HG03139 (cell line): Measurements from ENCODE around the gene NSF.
"Not testable (repeated sequence)": the region's sequence is repeated elsewhere in the genome, so short reads cannot be mapped to it uniquely, and the experiment has no call there.

ENCODE experiments used
- ATAC-seq: cut with Tn5 transposase; IDR thresholded peaks from one replicate; pipeline ENCODE4 v1.9.1; 2021; ENCODE audit not compliant: unreplicated experiment

NSF gene

DNA sequence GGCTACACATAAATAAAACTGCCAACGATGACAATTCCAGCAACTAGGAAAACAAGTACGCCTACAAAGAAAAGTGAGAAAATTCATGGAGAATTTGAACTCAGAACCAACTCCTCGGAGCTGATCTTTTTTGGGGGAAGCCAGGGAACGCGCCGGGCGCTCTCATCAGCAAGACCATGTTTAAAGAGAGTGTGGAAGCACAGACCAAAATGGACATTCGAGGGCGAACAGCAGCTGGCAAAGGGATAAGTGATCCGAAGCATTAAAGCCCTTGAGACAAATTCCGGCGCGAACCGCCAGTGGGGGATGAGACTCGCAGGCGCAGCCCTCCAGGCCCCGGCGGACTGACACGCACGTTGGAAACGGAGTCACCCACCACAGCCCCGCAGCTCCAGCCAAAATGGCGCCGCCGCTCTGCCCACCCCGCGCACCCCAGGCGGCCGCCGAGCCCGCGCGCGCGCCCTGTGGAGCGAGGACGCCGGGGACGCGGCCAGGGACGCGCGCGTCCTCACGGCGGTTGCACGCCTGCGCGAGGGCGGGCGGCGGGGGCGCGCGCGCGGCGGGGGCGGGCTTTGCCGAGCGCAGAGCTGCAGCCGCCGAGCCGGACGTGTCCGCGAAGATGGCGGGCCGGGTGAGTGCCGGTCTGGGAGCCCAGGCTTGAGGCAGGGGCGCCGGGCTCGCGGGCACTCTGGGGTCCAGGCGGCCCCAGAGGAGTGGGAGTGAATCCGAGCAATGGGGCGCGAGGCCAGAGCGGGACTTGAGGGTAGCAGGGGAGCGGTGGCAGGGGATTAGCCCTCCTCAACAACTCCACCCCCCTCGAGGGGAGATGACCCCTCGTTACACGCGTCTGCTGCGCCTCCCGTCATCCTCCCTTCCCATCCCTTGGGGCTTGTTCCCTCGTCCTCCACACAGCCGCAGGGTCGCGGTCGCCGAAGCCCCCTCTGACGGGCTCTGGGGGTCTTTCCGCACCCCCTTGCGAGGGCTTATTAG is at the start of gene NSF:
NSF (plus strand) TSS at position 513 of the 990 bp plus-strand sequence; CDS start at position 620, 107 bp downstream.
- not testable (repeated sequence) for ATAC-seq

GRCh38 chr17:46548607-46549006 is 41.9 kb upstream of the NSF start:
- not testable (repeated sequence) for ATAC-seq

DNA sequence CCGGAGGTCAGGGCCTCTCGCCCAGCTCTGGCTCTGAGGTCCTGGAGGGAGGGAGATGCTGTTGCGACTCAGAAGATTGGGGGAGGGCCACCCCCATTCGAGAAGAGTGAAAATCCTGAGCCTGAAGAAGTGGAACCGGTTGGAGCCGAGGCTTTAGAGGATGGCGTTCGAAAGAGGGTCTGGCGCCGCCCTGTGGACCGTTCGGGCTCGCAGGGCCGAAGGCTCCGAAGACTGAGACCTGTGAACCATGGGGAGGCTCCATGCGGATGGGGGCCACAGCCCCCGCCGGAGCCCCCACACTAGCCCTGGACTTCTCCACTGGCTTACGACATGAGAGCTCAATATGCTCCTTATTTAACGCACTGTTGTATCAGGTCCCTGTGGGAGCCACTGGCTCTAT is 31.3 kb upstream of the NSF start:
- not testable (repeated sequence) for ATAC-seq

DNA sequence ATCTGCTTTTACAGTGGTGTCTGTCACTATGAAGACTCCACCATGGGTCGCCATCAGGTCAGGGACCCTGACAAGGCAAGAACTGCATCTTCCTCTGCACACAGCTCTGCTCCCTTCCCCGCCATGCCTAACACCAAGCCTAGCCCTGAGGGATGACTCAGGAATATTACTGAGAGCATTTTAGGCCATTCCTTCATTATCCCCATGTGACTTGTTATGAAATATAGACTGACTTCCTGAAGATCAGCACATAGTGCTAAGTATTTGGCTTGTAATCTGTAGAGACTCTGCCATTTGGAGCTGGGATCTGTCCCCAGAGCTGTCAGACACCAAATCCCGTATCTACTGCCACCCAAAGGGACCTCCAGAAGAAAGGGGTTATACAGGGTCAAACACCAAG is 30.4 kb upstream of the NSF start:
- ATAC-seq, result not testable (repeated sequence)

GRCh38 chr17:46566284-46566683 is 24.2 kb upstream of the NSF start:
- not testable (repeated sequence) for ATAC-seq

GRCh38 chr17:46566980-46567379 is 23.5 kb upstream of the NSF start:
- ATAC-seq, result not testable (repeated sequence)

DNA sequence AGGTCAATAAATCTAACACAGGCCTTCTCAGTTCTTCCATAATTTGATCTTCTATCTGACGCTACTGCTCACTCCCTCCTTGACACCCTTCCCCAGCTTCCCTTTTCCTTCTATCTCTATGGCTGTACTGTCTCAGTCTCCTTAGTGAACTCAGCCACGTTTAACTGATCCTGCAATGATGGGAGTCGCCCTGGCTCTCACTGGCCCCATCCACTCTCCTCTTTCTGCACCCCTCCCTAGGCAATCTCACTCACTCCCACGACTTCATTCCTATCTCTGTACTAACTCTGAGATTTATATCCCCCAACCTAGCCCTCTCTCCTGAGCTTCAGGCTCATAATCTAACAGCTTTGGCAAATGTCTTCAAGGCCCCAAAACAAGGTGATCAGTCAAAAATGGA is 18.7 kb upstream of the NSF start:
- ATAC-seq, result not testable (repeated sequence)

DNA sequence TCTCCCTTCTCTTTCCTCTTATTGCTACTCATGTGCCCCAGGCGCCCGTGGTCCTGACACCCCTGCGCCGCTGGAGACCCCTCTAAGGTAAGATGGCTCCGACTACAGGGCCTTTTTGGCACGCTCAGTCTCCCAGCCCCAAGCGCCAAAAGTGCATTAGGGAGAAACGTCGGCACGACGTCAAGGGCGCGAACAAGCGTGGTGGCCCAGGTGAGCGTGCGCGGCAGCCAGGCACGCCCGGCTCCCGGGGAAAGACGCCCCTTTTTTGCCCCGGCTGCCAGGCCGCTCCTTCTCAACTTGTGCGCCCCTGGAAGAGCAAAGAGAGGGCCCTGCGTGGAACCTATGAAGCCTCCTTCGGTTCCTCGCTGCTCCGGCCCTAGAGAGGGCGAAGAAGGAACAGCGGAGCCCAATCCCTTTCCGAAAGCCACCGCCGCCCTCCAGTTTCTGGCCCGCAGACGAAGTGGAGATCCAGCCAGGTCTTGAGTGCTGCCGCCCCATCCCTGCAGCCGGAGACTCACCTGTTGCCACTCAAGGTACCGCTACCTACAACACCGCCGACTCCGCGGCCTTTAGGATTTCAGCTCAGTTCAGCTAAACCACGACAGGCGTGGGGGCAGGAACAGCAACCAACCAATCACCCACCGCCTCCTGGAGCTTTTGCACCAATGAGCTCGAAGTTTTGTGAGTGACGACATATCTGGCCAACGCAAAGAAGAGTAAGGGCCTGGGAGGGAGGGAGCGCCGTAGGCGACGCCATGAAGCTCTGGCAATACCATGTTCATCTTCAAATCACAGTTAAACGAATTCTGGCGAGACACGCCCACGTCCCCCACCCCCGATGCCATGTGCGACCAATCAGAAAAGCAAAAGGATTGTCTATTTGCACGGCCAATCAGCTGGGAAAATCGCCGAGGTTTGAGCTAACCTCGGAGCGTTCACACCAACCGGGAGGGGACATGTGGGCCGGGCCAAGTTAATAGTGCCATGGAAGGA is 11.1 kb upstream of the NSF start, which contains the start of gene ARL17A:
ARL17A (minus strand) TSS at position 609 of the 993 bp plus-strand sequence. CDS start 3,369 bp downstream, outside the sequence.
- ATAC-seq, result peak; percentile 95

- ATAC-seq, result not testable (repeated sequence)
Measured at GRCh38 chr17:46580082-46580481, 10.4 kb upstream of the NSF start.

DNA sequence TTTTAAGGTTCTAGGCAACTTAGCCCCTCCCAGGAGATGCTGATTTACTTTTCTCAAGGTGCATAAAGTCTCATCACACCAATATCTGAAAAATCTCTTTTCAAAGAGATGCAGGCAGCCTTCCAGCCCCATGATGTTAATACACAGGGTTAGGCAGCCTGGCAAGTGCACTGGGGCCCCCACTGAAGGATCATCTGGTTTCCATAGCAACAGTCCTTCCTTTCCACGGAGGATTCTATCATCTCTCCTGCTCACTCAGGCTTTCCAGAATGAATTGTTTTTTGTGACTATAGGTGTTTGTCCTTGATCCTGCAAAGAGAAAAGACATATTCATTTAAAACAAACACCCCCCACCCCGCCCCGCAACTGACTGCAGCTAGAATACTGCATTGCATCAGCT is 5.0 kb upstream of the NSF start:
- not testable (repeated sequence) for ATAC-seq

DNA sequence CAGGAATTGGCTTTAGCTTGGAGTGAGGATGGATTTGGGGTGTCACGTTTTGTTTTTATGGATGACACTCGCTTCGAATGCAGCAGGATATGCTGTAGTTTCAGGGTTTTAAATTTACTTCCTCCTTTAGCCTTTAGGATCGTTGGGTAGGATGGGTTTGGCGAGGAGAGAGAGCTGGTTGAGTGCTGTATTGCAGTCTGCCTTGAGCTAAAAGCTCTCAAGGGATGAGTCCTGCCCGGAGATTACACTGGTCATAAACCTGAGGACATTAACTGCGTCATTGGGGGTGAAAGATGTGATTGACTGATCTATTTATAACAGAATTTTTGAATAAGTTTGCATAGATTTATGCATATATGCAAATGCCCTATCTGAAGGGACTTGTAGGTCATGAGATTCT is 863 bp downstream of the NSF start:
- ATAC-seq, result not testable (repeated sequence)

DNA sequence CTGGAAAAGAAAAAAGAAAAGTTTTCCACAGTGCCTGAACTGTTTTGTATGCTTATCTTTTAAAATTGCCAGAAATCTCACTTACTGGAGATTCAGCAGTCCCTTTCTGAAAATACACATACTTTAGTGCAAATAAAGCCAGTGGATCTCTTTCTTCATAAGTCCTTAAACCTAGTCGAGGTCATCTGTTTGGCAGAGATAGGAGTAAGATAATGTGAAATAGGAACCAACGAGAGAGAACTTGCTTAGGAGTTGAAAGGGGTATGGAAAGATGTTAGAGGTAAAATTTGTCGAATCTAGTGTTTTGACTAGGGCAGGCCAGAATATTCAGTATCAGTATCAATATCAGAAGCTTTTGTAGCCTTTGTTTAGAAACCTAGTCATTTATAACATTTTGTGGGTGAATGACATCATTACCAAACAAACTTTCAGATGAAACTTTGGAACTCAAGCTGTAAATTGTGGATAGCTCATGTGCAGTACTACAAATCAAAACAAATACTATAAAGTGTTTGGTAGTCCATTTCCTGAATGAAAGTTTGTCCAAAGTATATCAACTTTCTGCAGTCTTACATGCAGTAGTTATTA is 8.0 kb downstream of the NSF start:
- ATAC-seq, result not testable (repeated sequence)

DNA sequence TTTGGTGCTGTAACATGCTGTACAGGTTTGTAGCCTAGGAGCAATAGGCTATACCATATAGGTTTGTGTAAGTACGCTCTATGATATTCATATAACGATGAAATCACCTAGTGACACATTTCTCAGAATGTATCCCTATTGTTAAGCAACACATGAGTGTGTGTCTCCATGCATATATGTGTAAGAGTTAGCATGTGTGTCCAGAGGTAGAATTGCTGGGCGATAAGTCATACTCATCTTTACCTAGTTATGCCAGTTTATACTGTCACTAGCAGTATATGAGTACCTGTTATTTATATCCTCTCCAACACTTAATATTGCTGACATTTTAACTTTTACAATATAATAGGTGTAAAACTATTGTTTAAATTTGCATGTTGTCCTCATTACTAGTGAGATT is 10.3 kb downstream of the NSF start:
- ATAC-seq, result not testable (repeated sequence)

DNA sequence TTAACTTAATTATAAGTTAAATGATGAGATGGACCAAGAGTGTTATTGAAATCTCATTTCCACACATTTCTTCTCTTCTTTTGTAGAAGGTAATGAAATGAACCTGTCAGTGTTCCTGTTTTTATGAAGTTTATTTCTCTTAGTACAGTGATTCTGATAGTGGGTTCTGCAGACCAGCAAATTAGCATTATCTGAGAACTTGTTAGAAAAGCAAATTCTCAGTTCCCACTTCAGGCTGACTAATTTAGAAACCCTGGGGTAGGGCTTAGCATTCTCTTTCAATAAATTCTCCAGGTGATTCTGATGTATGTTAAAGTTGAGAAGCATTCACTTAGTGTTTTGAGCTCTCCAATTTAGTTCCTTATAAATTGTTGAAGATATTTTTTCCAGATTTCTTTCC is 12.7 kb downstream of the NSF start:
- ATAC-seq, result not testable (repeated sequence)

GRCh38 chr17:46611304-46611703 is 20.8 kb downstream of the NSF start:
- not testable (repeated sequence) for ATAC-seq

DNA sequence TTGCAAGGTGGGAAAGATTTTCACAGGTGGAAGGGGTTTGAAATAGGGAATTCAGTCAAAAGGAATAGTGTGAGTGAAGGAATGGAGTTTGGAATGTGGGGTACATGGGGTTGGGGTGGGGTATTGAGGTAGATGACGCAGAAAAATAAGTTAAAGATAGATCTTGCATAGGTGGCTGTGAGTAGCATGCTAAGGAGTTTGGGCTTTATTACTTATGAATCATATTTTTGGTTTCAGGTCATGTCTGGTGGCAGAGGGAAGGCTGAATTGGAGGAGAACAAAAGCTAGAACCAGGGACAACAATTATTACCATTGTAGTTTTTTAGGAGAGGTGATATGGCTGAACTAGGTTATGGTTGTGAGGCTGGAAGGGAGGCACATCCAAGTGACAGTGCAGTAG is 23.4 kb downstream of the NSF start:
- ATAC-seq, result not testable (repeated sequence)

DNA sequence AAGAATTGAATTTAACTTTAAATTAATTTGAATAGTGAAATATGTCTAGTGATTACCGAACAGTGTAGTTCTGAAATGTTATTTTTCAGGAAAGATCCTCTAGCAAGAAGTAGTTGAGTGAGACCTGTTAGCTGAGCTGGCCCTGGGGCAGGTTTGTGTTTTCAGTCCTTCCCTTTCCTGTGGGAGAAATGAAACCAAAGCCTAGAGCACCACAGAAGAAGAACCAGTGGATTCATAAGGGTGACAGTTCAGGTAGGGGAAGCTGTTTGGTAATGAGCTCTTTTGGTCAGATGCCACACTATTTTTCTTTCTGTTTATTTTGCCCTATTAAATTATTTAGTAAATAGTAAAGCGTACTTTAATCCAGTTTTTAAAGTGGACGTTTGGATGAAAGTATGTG is 26.7 kb downstream of the NSF start:
- ATAC-seq, result not testable (repeated sequence)

DNA sequence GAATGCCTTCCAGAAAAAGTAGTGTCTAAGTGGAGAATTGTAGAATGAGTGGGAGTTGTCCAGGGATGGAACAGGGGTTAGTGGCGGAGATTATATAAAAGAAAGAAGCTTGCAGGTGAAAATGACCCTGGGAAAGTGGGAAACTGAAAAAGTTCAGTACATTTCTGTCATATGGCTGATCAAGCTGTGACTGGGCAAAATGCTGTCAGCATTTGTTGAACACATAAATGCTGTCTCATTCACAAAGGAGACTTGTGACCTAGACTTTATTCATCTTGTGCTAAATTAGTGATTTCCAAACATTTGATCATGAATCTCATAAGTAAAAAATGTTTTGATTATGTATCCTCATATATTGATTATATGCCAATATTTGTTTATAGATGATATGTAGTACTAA is 28.5 kb downstream of the NSF start:
- ATAC-seq, result not testable (repeated sequence)

GRCh38 chr17:46623790-46624189 is 33.3 kb downstream of the NSF start:
- not testable (repeated sequence) for ATAC-seq

DNA sequence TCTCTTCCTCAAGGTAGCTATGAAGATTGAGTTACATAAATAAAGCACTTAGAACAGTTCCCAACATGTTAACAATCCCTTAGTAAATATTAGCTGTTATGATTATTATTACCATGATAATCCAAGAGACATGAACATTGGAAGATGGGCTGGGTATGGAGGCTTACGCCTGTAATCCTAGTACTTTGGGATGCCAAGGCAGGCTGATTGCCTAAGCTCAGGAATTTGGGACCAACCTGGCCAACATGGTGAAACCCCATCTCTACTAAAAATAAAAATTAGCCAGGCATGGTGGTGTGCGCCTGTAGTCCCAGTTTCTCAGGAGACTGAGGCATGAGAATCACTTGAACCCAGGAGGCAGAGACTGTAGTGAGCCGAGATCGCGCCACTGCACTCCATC is 34.3 kb downstream of the NSF start:
- not testable (repeated sequence) for ATAC-seq

GRCh38 chr17:46627452-46627851 is 37.0 kb downstream of the NSF start:
- not testable (repeated sequence) for ATAC-seq
